ENCODE data around the gene FADS1. TPM values are rescaled to one million over a fixed set of nuclear protein-coding genes. Genes with fewer than 3 reads are reported as not detected.

FADS1 gene
- total RNA-seq, 1 donor from 2014 or later, result 24.1 TPM

- TF ChIP-seq CTCF (IDR thresholded peaks at IDR 0.05; ENCODE audit: borderline replicate concordance), result no peak
- no peak for DNase-seq
- peaks cover 16% of the 10 kb centered on the region for H3K36me3 ChIP-seq
These were observed 25.7 kb upstream of the FADS1 start for GRCh38 chr11:61842528-61842820.

GRCh38 chr11:61841636-61842527 is 25.1 kb upstream of the FADS1 start:
- Histone ChIP-seq H3K36me3 (peaks cover 16% of the 10 kb centered on the region), H3K4me1 (peaks cover 18% of the 10 kb centered on the region), H3K9me3 (replicated peaks) (no peaks in the 10 kb centered on the region), H3K27me3 (ENCODE audit: low read depth) (no peaks in the 10 kb centered on the region), H3K4me3 (peak overlapping the region; percentile 34), H3K27ac (replicated peaks) (peak overlapping the region; percentile 75)
- intact Hi-C loops (cut with micrococcal nuclease), result no loop called here
- TF ChIP-seq CTCF (IDR thresholded peaks at IDR 0.05; ENCODE audit: borderline replicate concordance), result no peak
- DNase-seq, result no peak

More at GRCh38 chr11:61842528-61842820, 25.7 kb upstream of the FADS1 start:
- Histone ChIP-seq H3K27ac (replicated peaks) (peak overlapping the region; percentile 75), H3K4me3 (peak overlapping the region; percentile 34), H3K27me3 (ENCODE audit: low read depth) (no peaks in the 10 kb centered on the region), H3K9me3 (replicated peaks) (no peaks in the 10 kb centered on the region), H3K4me1 (peaks cover 18% of the 10 kb centered on the region)
- intact Hi-C loops (cut with micrococcal nuclease), result no loop called here

GRCh38 chr11:61840371-61840770 is 23.6 kb upstream of the FADS1 start:
- no peak for DNase-seq
- peaks cover 16% of the 10 kb centered on the region for H3K36me3 ChIP-seq

GRCh38 chr11:61839742-61840141 is 22.9 kb upstream of the FADS1 start:
- H3K36me3 ChIP-seq, result peaks cover 16% of the 10 kb centered on the region
- no peak for TF ChIP-seq CTCF (IDR thresholded peaks at IDR 0.05; ENCODE audit: borderline replicate concordance)
- intact Hi-C loops (cut with micrococcal nuclease), result no loop called here
- H3K4me1 ChIP-seq, result peaks cover 33% of the 10 kb centered on the region
- no peak overlapping the region for H3K27ac ChIP-seq (replicated peaks)
- H3K9me3 ChIP-seq (replicated peaks), result no peaks in the 10 kb centered on the region
- no peaks in the 10 kb centered on the region for H3K27me3 ChIP-seq (ENCODE audit: low read depth)
- no peak overlapping the region for H3K4me3 ChIP-seq
- DNase-seq, result no peak

More at GRCh38 chr11:61840371-61840770, 23.6 kb upstream of the FADS1 start:
- no peaks in the 10 kb centered on the region for H3K27me3 ChIP-seq (ENCODE audit: low read depth)
- TF ChIP-seq CTCF (IDR thresholded peaks at IDR 0.05; ENCODE audit: borderline replicate concordance), result no peak
- intact Hi-C loops (cut with micrococcal nuclease), result no loop called here
- H3K4me1 ChIP-seq, result peaks cover 27% of the 10 kb centered on the region
- H3K9me3 ChIP-seq (replicated peaks), result no peaks in the 10 kb centered on the region
- H3K4me3 ChIP-seq, result no peak overlapping the region
- no peak overlapping the region for H3K27ac ChIP-seq (replicated peaks)

- intact Hi-C loops (cut with micrococcal nuclease), result no loop called here
These were observed 22.1 kb upstream of the FADS1 start for GRCh38 chr11:61838921-61839320.

More at GRCh38 chr11:61838921-61839320, 22.1 kb upstream of the FADS1 start:
- H3K27ac ChIP-seq (replicated peaks), result no peak overlapping the region
- peaks cover 41% of the 10 kb centered on the region for H3K4me1 ChIP-seq
- no peak overlapping the region for H3K4me3 ChIP-seq
- no peaks in the 10 kb centered on the region for H3K9me3 ChIP-seq (replicated peaks)
- no peak for TF ChIP-seq CTCF (IDR thresholded peaks at IDR 0.05; ENCODE audit: borderline replicate concordance)
- H3K27me3 ChIP-seq (ENCODE audit: low read depth), result no peaks in the 10 kb centered on the region
- peaks cover 16% of the 10 kb centered on the region for H3K36me3 ChIP-seq
- no peak for DNase-seq

Data from left ventricle myocardium inferior (tissue), 1 donor.